ENCODE data around the gene CPT1A.
"Not testable (repeated sequence)": the region's sequence is repeated elsewhere in the genome, so short reads cannot be mapped to it uniquely, and the experiment has no call there.

The CPT1A gene

DNA sequence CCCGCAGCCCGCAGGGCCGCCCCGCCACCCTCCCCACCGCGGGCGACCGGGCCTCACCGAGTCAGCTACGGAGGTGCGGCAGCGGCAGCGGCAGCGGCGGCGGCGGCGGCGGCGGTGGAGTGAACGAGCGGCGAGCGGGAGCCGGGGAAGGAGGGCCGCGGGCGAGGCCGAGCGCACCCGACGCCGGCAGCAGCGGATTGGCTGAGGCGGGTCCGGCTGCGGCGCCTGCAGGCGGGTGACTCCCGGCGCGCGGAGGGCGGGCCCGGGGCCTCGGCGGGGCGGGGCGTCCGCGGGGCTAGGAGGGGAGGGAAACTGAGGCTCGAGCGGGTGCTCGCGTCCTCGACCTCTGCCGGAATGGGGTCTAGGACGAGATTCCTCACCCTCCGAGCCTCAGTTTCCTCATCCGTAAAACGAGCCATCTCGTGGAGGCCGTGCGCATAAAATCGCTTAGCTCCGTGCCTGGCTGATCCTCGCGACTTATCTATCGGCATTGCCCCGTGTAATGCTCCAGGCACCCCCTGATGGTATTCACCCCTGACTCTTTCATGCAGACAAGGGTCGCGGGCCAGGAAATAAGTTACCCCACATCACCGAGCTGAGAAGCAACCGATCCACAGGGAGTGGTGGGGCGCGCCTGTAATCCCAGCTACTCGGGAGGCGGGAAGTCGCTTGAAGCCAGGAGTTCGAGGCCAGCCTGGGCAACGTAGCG, at the start of gene CPT1A:
CPT1A (minus strand) TSS at position 199 of the 709 bp plus-strand sequence. CDS start 26,442 bp downstream, outside the sequence.
- Mint-ChIP-seq H3K36me3 (peaks cover 18% of the 10 kb centered on the region), H3K9me3 (no peaks in the 10 kb centered on the region), H3K4me3 (peak within 1 kb of the TSS; percentile 86), H3K4me1 (peaks cover 45% of the 10 kb centered on the region), H3K27ac (peak within 1 kb of the TSS; percentile 54)
- DNase-seq (ENCODE audit: low spot score in 2 of 2) (peak; percentile 65 to 82), ATAC-seq (peak; percentile 73)

DNA sequence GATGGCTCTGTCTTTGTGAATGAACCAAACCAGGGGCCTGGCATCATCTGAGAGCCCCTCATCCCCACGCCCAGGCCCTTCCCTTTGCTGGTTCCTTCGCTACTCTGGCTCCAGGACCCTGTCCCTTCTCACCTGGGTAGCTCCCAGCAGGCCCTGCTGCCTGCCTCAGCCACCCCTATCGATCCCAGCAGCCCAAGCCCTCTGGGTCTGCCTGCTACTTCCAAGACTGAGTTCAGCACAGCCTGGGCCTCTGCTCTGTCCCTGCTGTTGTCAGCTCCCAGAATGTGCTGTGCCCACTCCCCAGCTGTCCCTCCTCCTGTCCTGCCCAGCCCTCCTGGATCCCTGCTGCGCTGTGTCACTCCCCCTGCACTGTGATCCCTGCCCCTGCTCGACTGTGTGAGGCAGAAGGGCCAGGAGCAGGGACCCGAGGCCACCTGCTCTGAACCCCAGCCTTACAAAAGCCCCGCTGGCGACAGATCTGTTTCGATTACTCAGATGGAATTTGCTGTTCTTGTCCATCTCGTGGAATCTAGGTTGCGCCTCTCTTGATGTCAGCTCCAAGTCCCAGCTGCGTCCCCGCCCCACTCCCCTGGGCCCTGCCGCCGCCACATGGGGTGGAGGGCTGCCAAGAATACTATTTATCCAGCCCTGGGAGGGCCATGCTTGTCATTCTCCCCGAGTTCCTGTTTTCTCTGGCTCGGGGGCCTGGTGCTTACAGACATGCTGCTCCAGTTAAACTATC, 48.9 kb upstream of the CPT1A start:
- ATAC-seq = no peak
- H3K4me3 Mint-ChIP-seq = no peak overlapping the region
- no peaks in the 10 kb centered on the region for H3K4me1 Mint-ChIP-seq
- peaks cover 51% of the 10 kb centered on the region for H3K36me3 Mint-ChIP-seq
- peak overlapping the region; percentile 48 for H3K27ac Mint-ChIP-seq
- DNase-seq (ENCODE audit: low spot score in 2 of 2) = no peak
- no peaks in the 10 kb centered on the region for H3K9me3 Mint-ChIP-seq

DNA sequence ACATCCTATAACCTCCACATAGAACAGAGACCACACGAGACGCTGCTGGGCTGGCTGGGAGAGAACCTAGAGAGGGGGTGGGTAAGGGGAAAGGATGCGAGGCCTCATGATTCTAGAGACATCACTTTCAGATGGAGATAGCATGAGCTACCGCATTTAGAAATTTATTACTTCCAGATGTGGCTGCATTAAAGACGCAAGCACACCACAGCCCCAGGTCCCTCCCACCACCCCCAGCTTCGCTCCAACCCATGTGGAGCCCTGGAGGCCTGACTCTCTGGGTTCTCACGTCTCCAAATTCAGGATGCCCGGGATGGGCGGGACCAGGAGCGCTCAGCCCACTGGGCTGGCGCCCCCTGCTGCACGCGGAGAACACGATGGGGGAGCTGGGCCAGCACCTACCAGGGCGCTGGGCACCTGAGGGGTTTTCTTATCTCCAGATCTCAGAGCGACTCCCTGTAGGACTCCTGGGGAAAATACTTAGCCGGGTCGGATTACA, 48.3 kb upstream of the CPT1A start:
- H3K9me3 Mint-ChIP-seq = no peaks in the 10 kb centered on the region
- H3K4me1 Mint-ChIP-seq = no peaks in the 10 kb centered on the region
- no peak for ATAC-seq
- peaks cover 45% of the 10 kb centered on the region for H3K36me3 Mint-ChIP-seq
- H3K27ac Mint-ChIP-seq = no peak overlapping the region
- H3K4me3 Mint-ChIP-seq = no peak overlapping the region
- no peak for DNase-seq (ENCODE audit: low spot score in 2 of 2)

DNA sequence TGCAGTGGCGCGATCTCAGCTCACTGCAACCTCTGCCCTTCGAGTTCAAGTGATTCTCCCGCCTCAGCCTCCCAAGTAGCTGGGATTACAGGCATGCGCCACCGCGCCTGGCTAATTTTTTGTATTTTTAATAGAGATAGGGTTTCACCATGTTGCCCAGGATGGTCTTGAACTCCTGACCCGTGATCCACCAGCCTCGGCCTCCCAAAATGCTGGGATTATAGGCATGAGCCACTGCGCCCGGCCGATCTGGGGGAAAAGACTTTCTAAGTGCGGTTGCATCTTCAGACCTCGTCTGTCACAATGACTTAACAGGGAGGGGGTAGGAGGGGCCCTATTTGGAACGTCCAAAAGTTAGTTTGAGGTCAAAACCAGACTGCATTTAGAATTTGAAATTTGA, 43.1 kb upstream of the CPT1A start:
- H3K4me3 Mint-ChIP-seq; H3K27ac Mint-ChIP-seq; H3K36me3 Mint-ChIP-seq; ATAC-seq; H3K9me3 Mint-ChIP-seq; DNase-seq (ENCODE audit: low spot score in 2 of 2); H3K4me1 Mint-ChIP-seq: not testable (repeated sequence)

DNA sequence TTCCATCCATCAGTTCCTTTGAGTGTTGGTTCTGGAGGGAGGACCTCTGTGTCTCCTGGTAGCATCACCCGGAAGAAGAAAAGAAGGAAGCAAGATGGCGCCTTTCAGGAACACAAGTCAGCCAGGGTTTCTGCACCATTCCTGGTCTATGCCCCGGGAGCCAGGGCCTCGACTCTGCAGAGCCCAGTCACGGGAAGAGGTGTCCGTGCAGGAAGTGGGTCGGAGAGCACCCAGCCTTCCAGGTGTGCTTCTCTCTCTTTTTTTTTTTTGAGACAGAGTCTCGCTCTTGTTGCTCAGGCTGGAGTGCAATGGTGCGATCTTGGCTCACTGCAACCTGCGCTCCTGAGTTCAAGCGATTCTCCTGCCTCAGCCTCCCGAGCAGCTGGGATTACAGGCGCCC, 40.7 kb upstream of the CPT1A start:
- no peaks in the 10 kb centered on the region for H3K9me3 Mint-ChIP-seq
- ATAC-seq = no peak

DNA sequence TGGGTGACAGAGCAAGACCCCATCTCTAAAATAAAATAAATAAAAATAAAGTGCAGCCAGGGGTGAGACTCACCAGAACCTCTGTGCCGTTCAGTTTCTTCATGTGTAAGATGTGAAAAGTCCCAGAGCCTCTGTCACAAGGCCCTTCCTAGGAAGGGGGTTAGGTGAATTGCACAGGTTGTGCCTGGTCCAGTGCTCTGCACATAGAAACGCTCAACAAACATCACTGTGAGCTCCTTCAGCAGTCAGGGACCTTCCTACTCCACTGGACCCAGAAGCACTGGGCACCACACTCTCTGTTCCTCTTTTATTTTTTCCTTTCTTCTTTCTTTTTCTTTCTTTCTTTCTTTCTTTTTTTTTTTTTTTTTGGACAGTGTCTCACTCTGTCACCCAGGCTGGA, 39.6 kb upstream of the CPT1A start:
- no peak for ATAC-seq
- no peaks in the 10 kb centered on the region for H3K4me1 Mint-ChIP-seq
- no peak overlapping the region for H3K4me3 Mint-ChIP-seq
- H3K27ac Mint-ChIP-seq = no peak overlapping the region
- no peaks in the 10 kb centered on the region for H3K9me3 Mint-ChIP-seq
- H3K36me3 Mint-ChIP-seq = peaks cover 6% of the 10 kb centered on the region
- DNase-seq (ENCODE audit: low spot score in 2 of 2) = no peak

More for the DNA sequence above, 40.7 kb upstream of the CPT1A start:
- DNase-seq (ENCODE audit: low spot score in 2 of 2) = no peak
- Mint-ChIP-seq H3K4me1 (no peaks in the 10 kb centered on the region), H3K27ac (no peak overlapping the region), H3K36me3 (peaks cover 6% of the 10 kb centered on the region), H3K4me3 (no peak overlapping the region)

DNA sequence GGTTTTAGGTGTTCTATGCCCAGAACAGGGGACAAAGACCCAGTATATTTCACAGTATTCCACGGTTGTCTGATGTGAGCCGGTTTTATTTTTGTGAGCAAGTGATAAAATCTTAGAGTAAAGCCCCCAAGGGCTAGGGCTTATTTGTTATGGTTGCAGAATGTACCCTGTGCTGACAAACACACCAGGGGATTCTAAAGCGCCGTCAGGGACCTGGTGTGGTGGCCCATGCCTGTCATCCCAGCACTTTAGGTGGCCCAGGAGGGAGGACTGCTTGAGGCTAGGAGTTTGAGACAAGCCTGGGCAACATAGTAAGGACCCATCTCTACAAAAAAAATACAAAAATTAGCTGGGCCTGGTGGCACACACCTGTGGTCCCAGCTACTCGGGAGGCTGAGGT, 39.1 kb upstream of the CPT1A start:
- DNase-seq (ENCODE audit: low spot score in 2 of 2) (no peak), ATAC-seq (no peak)
- H3K9me3 Mint-ChIP-seq = no peaks in the 10 kb centered on the region
- H3K4me1 Mint-ChIP-seq = no peaks in the 10 kb centered on the region
- no peak overlapping the region for H3K27ac Mint-ChIP-seq
- H3K36me3 Mint-ChIP-seq = peaks cover 6% of the 10 kb centered on the region
- H3K4me3 Mint-ChIP-seq = no peak overlapping the region

DNA sequence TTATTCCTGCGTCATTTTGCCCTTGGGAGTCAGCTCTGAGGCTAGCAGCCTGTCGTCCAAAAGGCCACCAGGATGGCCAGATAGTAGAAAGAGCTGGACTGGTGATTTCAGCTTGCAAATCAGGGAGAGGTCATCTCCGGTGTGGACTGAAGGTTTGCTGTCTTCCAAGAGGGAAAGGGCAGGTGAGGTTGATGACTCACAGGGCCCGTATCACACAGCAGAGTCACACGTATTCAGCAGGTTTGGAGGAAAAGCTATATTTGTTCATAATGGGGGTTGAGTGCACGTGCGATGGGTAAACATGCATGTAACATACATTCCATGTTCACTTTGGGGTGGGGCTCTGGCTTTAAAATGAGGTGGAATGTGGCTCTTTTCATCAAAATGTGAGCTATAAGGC, 36.3 kb upstream of the CPT1A start:
- H3K27ac Mint-ChIP-seq = no peak overlapping the region
- ATAC-seq (no peak), DNase-seq (ENCODE audit: low spot score in 2 of 2) (no peak)
- H3K4me1 Mint-ChIP-seq = no peaks in the 10 kb centered on the region
- no peaks in the 10 kb centered on the region for H3K36me3 Mint-ChIP-seq
- no peaks in the 10 kb centered on the region for H3K9me3 Mint-ChIP-seq
- H3K4me3 Mint-ChIP-seq = no peak overlapping the region

DNA sequence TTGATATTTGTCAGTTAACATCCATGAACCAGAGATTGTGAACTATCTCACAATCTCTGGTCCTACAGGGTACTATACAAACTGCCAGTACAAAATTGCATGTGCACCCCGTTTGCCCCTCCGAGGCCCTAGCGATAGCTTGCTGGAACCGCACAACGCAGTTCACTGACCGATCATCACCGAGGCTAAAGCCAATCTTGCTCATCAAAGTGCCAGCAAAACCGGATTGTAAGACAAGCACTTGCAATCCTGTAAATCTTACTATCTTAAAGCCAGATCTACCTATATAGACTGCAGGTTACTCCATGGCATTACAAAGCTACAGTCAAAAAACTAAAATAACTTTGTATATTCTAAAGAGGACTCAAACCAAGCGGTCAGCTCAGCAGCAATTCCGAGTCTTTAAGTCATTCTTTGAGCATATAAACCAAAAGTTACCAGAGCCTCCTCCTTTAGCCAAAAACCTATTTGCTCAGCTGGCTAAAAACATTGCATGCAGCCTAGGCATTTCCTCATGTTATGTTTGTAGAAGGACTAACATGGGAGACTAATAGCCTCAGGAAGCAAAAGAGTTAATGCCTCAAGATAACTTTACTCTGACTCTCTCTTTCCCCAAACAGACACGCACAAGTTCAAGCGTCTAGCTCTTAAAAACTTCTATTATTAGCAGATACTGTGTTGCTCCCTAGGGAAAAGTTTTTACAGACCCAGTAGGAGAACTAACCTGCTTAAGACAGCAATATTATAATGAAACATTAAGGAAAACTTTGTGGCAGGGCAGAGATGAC, 30.7 kb upstream of the CPT1A start:
- Mint-ChIP-seq H3K4me3 (no peak overlapping the region), H3K9me3 (no peaks in the 10 kb centered on the region), H3K36me3 (no peaks in the 10 kb centered on the region), H3K4me1 (peaks cover 13% of the 10 kb centered on the region), H3K27ac (no peak overlapping the region)
- ATAC-seq = no peak
- DNase-seq (ENCODE audit: low spot score in 2 of 2) = no peak

DNA sequence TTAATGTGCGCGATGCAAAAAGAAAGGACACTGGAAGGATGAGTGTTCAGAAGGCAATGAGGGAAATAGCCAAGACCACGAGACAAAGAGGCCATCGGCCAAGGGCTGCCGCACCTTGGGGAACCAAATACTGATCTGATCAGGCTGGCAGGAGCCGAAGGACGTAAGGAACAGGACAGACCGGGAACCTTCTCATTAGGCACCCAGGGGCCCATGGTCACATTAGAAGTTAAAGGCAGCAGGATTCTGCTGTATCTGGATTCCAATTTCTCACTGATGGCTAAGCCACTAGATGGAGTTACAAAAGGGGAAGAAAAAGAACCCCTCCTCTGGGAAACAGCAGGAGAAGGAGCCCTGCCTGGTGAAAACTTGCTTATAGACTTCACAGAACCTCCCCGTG, 28.8 kb upstream of the CPT1A start:
- H3K36me3 Mint-ChIP-seq = no peaks in the 10 kb centered on the region
- H3K4me1 Mint-ChIP-seq = peaks cover 13% of the 10 kb centered on the region
- H3K4me3 Mint-ChIP-seq = peak overlapping the region; percentile 80
- no peak for ATAC-seq
- H3K9me3 Mint-ChIP-seq = no peaks in the 10 kb centered on the region
- DNase-seq (ENCODE audit: low spot score in 2 of 2) = no peak
- H3K27ac Mint-ChIP-seq = no peak overlapping the region

DNA sequence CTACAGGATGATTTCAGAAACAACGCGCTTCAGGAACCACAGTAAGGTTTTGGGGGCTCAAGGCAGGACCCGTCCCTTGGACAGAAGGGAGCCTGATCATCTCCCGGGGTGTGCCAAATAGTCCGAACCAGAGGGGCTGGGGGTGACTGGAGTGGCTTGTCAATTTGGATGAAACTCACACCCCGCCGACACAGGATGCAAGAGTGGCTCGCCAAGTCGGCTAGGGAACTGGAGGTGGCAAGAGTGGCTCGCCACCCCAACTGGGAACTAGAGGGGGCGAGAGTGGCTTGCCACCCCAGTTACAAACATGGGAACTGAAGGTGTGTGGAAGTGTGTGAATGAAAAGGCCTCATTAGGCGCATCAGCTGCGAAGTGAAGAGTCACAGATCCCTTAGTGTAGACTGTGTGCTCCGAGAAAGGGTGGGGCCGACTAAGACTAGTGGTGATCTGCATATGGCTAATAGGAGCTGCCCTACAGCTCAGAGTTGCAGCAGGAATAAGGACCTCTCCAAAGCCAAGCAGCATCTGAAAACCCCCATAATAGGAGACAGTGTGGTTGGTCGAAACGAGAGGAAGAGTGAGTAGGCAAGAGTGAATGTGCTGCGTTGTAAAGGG, 26.6 kb upstream of the CPT1A start:
- no peak overlapping the region for H3K4me3 Mint-ChIP-seq
- H3K4me1 Mint-ChIP-seq = peaks cover 13% of the 10 kb centered on the region
- H3K9me3 Mint-ChIP-seq = no peaks in the 10 kb centered on the region
- no peaks in the 10 kb centered on the region for H3K36me3 Mint-ChIP-seq
- H3K27ac Mint-ChIP-seq = no peak overlapping the region
- no peak for DNase-seq (ENCODE audit: low spot score in 2 of 2)
- ATAC-seq = no peak

DNA sequence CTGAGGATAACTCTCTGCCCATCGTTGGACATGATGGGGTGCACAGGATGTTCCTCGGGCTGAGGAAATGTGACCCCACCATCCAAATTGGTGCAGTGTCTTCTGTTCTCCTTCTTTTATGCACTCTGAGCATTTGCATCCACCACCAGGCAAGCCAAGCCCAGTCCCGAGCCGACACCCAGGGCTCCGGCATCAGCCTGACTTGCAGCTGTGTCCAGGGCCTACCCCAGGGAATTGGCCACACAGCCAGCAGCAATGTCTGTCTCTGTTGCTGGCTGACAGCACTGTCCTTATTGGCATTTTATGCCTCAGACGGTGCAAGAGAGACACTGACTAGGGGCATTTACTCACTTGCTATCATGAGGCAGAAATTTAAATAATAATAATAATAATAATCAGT, 25.4 kb upstream of the CPT1A start:
- DNase-seq (ENCODE audit: low spot score in 2 of 2) (no peak), ATAC-seq (no peak)
- H3K9me3 Mint-ChIP-seq = no peaks in the 10 kb centered on the region
- no peak overlapping the region for H3K4me3 Mint-ChIP-seq
- H3K27ac Mint-ChIP-seq = no peak overlapping the region
- H3K36me3 Mint-ChIP-seq = no peaks in the 10 kb centered on the region
- H3K4me1 Mint-ChIP-seq = peaks cover 13% of the 10 kb centered on the region

DNA sequence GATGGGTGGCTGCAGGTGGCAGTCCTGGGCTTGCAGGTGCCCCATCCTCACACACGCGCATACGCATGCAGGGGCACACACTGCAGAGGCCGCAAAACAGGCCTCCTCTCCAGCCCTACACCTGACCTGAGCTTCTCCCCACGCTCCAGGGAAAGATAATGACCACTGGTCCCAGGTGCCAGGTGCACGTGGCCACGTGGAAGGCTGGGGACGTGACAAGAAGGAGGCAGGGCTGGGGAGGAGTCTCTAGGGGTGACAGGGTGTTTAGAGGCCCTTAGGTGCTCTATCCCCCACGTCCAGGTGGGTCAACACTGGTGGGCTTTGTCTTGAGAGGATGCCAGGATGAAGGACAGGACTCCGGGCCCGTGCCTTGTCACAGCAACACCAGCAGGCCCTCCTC, 23.5 kb upstream of the CPT1A start:
- DNase-seq (ENCODE audit: low spot score in 2 of 2) (no peak), ATAC-seq (no peak)
- no peaks in the 10 kb centered on the region for H3K9me3 Mint-ChIP-seq
- H3K4me3 Mint-ChIP-seq = no peak overlapping the region
- no peak overlapping the region for H3K27ac Mint-ChIP-seq
- H3K36me3 Mint-ChIP-seq = no peaks in the 10 kb centered on the region
- peaks cover 12% of the 10 kb centered on the region for H3K4me1 Mint-ChIP-seq

DNA sequence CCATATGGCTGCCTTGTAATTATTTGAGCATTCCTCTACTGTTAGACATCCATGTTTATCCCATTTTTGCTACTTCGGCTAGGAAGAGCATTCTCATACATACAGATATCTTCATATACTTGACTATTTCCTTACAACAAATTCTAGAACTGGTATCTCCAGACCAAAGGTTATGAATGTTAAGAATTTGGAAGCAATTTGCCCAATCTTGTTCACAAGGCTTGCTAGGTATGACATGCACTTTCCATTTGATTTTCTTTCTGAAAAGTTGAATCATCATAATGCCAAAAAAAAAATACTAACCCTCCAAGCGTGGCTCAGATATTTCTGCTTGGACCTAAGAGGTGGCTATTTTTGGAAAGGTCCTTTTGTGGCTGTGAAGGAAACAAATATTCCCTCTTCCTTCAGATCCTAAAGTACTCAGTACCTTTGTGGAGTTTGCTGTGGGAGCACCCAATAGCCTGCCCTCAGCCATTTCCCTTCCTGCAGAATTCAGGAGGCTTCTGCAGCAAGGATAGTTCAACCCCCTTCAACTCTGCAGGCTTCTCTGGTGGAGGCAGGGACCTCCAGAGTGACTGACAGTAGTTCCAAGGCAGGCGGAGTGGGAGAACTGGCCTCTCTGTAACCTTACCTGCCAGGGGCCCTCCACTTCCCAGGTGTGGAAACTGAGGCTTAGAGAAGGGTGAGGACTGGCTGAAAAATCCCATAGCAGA, 22.0 kb upstream of the CPT1A start:
- no peaks in the 10 kb centered on the region for H3K4me1 Mint-ChIP-seq
- ATAC-seq (no peak), DNase-seq (ENCODE audit: low spot score in 2 of 2) (no peak)
- H3K27ac Mint-ChIP-seq = no peak overlapping the region
- H3K9me3 Mint-ChIP-seq = no peaks in the 10 kb centered on the region
- H3K4me3 Mint-ChIP-seq = no peak overlapping the region
- H3K36me3 Mint-ChIP-seq = no peaks in the 10 kb centered on the region

DNA sequence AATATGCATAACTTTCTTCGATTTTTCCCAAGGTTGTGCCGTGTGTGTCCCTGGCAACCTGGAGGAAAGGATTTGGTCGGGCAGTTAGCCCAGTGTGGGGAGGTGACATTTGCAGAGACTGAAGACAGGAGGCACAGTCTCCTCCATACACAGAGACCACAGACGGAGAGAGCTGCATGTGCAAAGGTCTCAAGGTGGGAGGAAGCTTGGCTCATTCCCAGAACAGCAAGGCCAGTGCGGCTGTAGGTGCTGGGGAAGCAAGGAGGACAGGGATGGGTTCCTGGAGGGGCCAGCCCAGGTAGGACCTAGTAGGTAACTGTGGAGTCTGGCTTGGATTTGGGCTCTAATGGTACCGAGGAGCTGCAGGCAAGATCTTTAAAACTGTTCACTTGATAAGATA, 20.7 kb upstream of the CPT1A start:
- no peak for DNase-seq (ENCODE audit: low spot score in 2 of 2)
- ATAC-seq = no peak
- Mint-ChIP-seq H3K9me3 (no peaks in the 10 kb centered on the region), H3K4me3 (no peak overlapping the region), H3K4me1 (no peaks in the 10 kb centered on the region), H3K36me3 (no peaks in the 10 kb centered on the region), H3K27ac (no peak overlapping the region)

Measured in stimulated activated effector memory CD8-positive, alpha-beta T cell treated with anti-CD3 and anti-CD28 coated beads, Interleukin-12 subunit alpha, Interleukin-12 subunit beta, amount 100 ng/mL, for 72 hours (primary cell).